ENCODE data around the gene TMEM37.

- TF ChIP-seq NR2F2 (IDR thresholded peaks at IDR 0.05) (no peak), RAD21 (IDR thresholded peaks at IDR 0.05) (no peak), JUND (IDR thresholded peaks at IDR 0.05) (no peak), TAF1 (conservative IDR thresholded peaks at IDR 0.05) (no peak), EGR1 (IDR thresholded peaks at IDR 0.05; ENCODE audit: low read depth in 2 of 2) (no peak), MAX (IDR thresholded peaks at IDR 0.05) (no peak), RXRA (IDR thresholded peaks at IDR 0.05) (no peak), SP1 (IDR thresholded peaks at IDR 0.05) (no peak), YY1 (IDR thresholded peaks at IDR 0.05) (no peak), GABPA (IDR thresholded peaks at IDR 0.05 in 1 of 2, conservative IDR thresholded peaks at IDR 0.05 in 1 of 2) (no peak), FOXA1 (IDR thresholded peaks at IDR 0.05) (no peak), ATF3 (IDR thresholded peaks at IDR 0.05) (no peak)
- TF ChIP-seq, protein P1, sequence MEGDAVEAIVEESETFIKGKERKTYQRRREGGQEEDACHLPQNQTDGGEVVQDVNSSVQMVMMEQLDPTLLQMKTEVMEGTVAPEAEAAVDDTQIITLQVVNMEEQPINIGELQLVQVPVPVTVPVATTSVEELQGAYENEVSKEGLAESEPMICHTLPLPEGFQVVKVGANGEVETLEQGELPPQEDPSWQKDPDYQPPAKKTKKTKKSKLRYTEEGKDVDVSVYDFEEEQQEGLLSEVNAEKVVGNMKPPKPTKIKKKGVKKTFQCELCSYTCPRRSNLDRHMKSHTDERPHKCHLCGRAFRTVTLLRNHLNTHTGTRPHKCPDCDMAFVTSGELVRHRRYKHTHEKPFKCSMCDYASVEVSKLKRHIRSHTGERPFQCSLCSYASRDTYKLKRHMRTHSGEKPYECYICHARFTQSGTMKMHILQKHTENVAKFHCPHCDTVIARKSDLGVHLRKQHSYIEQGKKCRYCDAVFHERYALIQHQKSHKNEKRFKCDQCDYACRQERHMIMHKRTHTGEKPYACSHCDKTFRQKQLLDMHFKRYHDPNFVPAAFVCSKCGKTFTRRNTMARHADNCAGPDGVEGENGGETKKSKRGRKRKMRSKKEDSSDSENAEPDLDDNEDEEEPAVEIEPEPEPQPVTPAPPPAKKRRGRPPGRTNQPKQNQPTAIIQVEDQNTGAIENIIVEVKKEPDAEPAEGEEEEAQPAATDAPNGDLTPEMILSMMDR (IDR thresholded peaks at IDR 0.05; ENCODE audit: low read depth, low read length, missing input control) = no peak
- TF ChIP-seq, protein P2, sequence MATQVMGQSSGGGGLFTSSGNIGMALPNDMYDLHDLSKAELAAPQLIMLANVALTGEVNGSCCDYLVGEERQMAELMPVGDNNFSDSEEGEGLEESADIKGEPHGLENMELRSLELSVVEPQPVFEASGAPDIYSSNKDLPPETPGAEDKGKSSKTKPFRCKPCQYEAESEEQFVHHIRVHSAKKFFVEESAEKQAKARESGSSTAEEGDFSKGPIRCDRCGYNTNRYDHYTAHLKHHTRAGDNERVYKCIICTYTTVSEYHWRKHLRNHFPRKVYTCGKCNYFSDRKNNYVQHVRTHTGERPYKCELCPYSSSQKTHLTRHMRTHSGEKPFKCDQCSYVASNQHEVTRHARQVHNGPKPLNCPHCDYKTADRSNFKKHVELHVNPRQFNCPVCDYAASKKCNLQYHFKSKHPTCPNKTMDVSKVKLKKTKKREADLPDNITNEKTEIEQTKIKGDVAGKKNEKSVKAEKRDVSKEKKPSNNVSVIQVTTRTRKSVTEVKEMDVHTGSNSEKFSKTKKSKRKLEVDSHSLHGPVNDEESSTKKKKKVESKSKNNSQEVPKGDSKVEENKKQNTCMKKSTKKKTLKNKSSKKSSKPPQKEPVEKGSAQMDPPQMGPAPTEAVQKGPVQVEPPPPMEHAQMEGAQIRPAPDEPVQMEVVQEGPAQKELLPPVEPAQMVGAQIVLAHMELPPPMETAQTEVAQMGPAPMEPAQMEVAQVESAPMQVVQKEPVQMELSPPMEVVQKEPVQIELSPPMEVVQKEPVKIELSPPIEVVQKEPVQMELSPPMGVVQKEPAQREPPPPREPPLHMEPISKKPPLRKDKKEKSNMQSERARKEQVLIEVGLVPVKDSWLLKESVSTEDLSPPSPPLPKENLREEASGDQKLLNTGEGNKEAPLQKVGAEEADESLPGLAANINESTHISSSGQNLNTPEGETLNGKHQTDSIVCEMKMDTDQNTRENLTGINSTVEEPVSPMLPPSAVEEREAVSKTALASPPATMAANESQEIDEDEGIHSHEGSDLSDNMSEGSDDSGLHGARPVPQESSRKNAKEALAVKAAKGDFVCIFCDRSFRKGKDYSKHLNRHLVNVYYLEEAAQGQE (IDR thresholded peaks at IDR 0.05) = no peak
Observed at GRCh38 chr2:119435953-119436297, 4.3 kb downstream of the TMEM37 start.

Measured in liver (tissue), 3 donors.